ENCODE results near the gene WIPF2.
A peak's percentile ranks its signal among the peaks of the same experiment; 100 is the strongest.
"Not testable (repeated sequence)": the region's sequence is repeated elsewhere in the genome, so short reads cannot be mapped to it uniquely, and the experiment has no call there.

Gene WIPF2

GRCh38 chr17:40298726-40299125, 79.6 kb downstream of the WIPF2 start:
- no peak for DNase-seq (ENCODE audit: low spot score)

GRCh38 chr17:40299159-40299757, 80.2 kb downstream of the WIPF2 start:
- not testable (repeated sequence) for DNase-seq (ENCODE audit: low spot score)

GRCh38 chr17:40301315-40301714, 82.2 kb downstream of the WIPF2 start:
- peak; percentile 30 for DNase-seq (ENCODE audit: low spot score)

- peak; percentile 62 for DNase-seq (ENCODE audit: low spot score)
Observed at GRCh38 chr17:40303009-40303657, 84.0 kb downstream of the WIPF2 start.

- peak; percentile 20 for DNase-seq (ENCODE audit: low spot score)
Observed at GRCh38 chr17:40303708-40304551, 84.8 kb downstream of the WIPF2 start.

GRCh38 chr17:40304552-40304863, 85.4 kb downstream of the WIPF2 start:
- DNase-seq (ENCODE audit: low spot score), result peak; percentile 87

- DNase-seq (ENCODE audit: low spot score), result not testable (repeated sequence)
Observed at GRCh38 chr17:40304866-40305265, 85.8 kb downstream of the WIPF2 start.

- DNase-seq (ENCODE audit: low spot score), result no peak
Observed at GRCh38 chr17:40306395-40306794, 87.3 kb downstream of the WIPF2 start.

- no peak for DNase-seq (ENCODE audit: low spot score)
Observed at GRCh38 chr17:40307001-40307730, 88.1 kb downstream of the WIPF2 start.

- no peak for DNase-seq (ENCODE audit: low spot score)
Observed at GRCh38 chr17:40307740-40308239, 88.7 kb downstream of the WIPF2 start.

GRCh38 chr17:40309031-40309948, 90.2 kb downstream of the WIPF2 start, which contains the start of gene RARA:
RARA (plus strand) TSS chr17:40309180; CDS start chr17:40331219, 22,039 bp downstream.
- peak; percentile 32 for DNase-seq (ENCODE audit: low spot score)

GRCh38 chr17:40309949-40310510, 90.9 kb downstream of the WIPF2 start:
- DNase-seq (ENCODE audit: low spot score), result no peak

GRCh38 chr17:40310882-40311391, 91.8 kb downstream of the WIPF2 start:
- DNase-seq (ENCODE audit: low spot score), result peak; percentile 39

GRCh38 chr17:40311575-40311974, 92.5 kb downstream of the WIPF2 start:
- peak; percentile 75 for DNase-seq (ENCODE audit: low spot score)

GRCh38 chr17:40312131-40312731, 93.1 kb downstream of the WIPF2 start:
- peak; percentile 76 for DNase-seq (ENCODE audit: low spot score)

GRCh38 chr17:40312893-40313667, 94.0 kb downstream of the WIPF2 start:
- peak; percentile 17 for DNase-seq (ENCODE audit: low spot score)

- peak; percentile 61 for DNase-seq (ENCODE audit: low spot score)
Observed at GRCh38 chr17:40313668-40314583, 94.8 kb downstream of the WIPF2 start.

- DNase-seq (ENCODE audit: low spot score), result peak; percentile 99
Observed at GRCh38 chr17:40314584-40314956, 95.5 kb downstream of the WIPF2 start.
